SK-N-SH (cell line): ENCODE measurements around the gene SPOP. TPM values are rescaled to one million over a fixed set of nuclear protein-coding genes. Genes with fewer than 3 reads are reported as not detected.
"Not testable (repeated sequence)": the region's sequence is repeated elsewhere in the genome, so short reads cannot be mapped to it uniquely, and the experiment has no call there.

Experiments used
- CTCF ChIA-PET: fragments of 300-600, 350-600 bp; formaldehyde crosslinking; extraction: SDS; loops from one replicate; lab custom pipeline; 2021; lab: Yijun Ruan, JAX
- POLR2A ChIA-PET: fragments of 350-600 bp; sonication (Branson Sonifier 250); formaldehyde crosslinking; extraction: SDS; loops from one replicate; lab custom pipeline; 2020; ENCODE audit warnings: antibody characterized with exemption, inconsistent platforms; lab: Yijun Ruan, JAX
- DNase-seq: peaks from one replicate; pipeline ENCODE4 v3.0.0; 2012
- H2AFZ ChIP-seq: fragments of 200-600 bp; sonication (generic); 2 replicates; pipeline ENCODE4 v1.8.1; 2016; ENCODE audit warnings: antibody characterized with exemption, mild to moderate bottlenecking, low read depth
- H3F3A ChIP-seq: fragments of 200-600 bp; sonication (generic); replicated peaks from 2 replicates; pipeline ENCODE3; 2016; ENCODE audit warnings: antibody characterized with exemption, mild to moderate bottlenecking; ENCODE audit not compliant: insufficient read depth
- H3K27ac ChIP-seq, 2 experiments: fragments of 200-500 bp in 1 of 2; fragments of 200-600 bp in 1 of 2; sonication (Bioruptor generic) in 1 of 2; sonication (generic), shearing (Covaris generic) in 1 of 2; 2 replicates each; pipeline versions ENCODE4 v1.5.1 to v1.6.1; 2014 to 2016; ENCODE audit warnings: low read depth in 2 of 2, inconsistent platforms in 1 of 2, low read length in 1 of 2, mild to moderate bottlenecking in 1 of 2, mixed read lengths in 1 of 2
- H3K27me3 ChIP-seq: fragments of 200-600 bp; sonication (generic), shearing (Covaris generic); 2 replicates; pipeline ENCODE4 v1.6.1; 2016; ENCODE audit warnings: mixed run types; ENCODE audit not compliant: insufficient read depth
- H3K36me3 ChIP-seq, 2 experiments: fragments of 200-500 bp in 1 of 2; fragments of 200-600 bp in 1 of 2; sonication (Bioruptor generic) in 1 of 2; sonication (generic) in 1 of 2; replicated peaks in 1 of 2; 2 replicates each; pipeline versions ENCODE3 to v1.5.1; 2014 to 2016; ENCODE audit warnings: low read length in 1 of 2, mild to moderate bottlenecking in 1 of 2; ENCODE audit not compliant: insufficient read depth in 2 of 2, control insufficient read depth in 1 of 2
- H3K4me1 ChIP-seq, 2 experiments: fragments of 200-500 bp in 1 of 2; fragments of 200-600 bp in 1 of 2; sonication (Bioruptor generic) in 1 of 2; sonication (generic), shearing (Covaris generic) in 1 of 2; 2 replicates each; pipeline versions ENCODE4 v1.5.1 to v1.6.1; 2014 to 2016; ENCODE audit warnings: low read depth in 1 of 2, low read length in 1 of 2, mixed run types in 1 of 2; ENCODE audit not compliant: insufficient read depth in 2 of 2, control insufficient read depth in 1 of 2
- H3K4me2 ChIP-seq: fragments of 200-600 bp; sonication (generic), shearing (Covaris generic); 2 replicates; pipeline ENCODE4 v1.6.1; 2017; ENCODE audit warnings: mixed run types
- H3K4me3 ChIP-seq, 2 experiments: fragments of 200-500 bp in 1 of 2; fragments of 200-600 bp in 1 of 2; sonication (Bioruptor generic) in 1 of 2; sonication (generic), shearing (Covaris generic) in 1 of 2; 2 replicates each; pipeline versions ENCODE4 v1.5.1 to v1.8.1; 2014 to 2016; ENCODE audit warnings: low read depth in 2 of 2, inconsistent platforms in 1 of 2, low read length in 1 of 2, mild to moderate bottlenecking in 1 of 2, mixed read lengths in 1 of 2, moderate library complexity in 1 of 2
- H3K79me2 ChIP-seq: fragments of 200-600 bp; sonication (generic); 2 replicates; pipeline ENCODE4 v1.8.1; 2017; ENCODE audit warnings: mild to moderate bottlenecking; ENCODE audit not compliant: insufficient read depth
- H3K9ac ChIP-seq: fragments of 200-600 bp; sonication (generic); 2 replicates; pipeline ENCODE4 v1.6.1; 2017; ENCODE audit warnings: mixed run types
- H3K9me2 ChIP-seq: fragments of 200-600 bp; sonication (generic); 2 replicates; pipeline ENCODE4 v1.6.1; 2017; ENCODE audit warnings: mixed run types
- H3K9me3 ChIP-seq: fragments of 200-600 bp; sonication (generic); 2 replicates; pipeline ENCODE4 v1.6.1; 2017; ENCODE audit warnings: mixed run types, mild to moderate bottlenecking, moderate library complexity
- H4K20me1 ChIP-seq: fragments of 200-600 bp; sonication (generic); 2 replicates; pipeline ENCODE4 v1.6.1; 2017; ENCODE audit warnings: mild to moderate bottlenecking, mixed run types; ENCODE audit not compliant: insufficient read depth
- CHD2 ChIP-seq: fragments of 150-350 bp; IDR thresholded peaks from 2 replicates; pipeline ENCODE4 v1.6.1; 2018; ENCODE audit warnings: low read length; ENCODE audit not compliant: partially characterized antibody
- EP300 ChIP-seq, 2 experiments: IDR thresholded peaks; 2 replicates each; pipeline versions ENCODE4 v1.4.0 to v1.6.1; 2012; ENCODE audit warnings: borderline replicate concordance in 1 of 2, low read depth in 1 of 2, low read length in 1 of 2
- FOSL2 ChIP-seq: IDR thresholded peaks from 2 replicates; pipeline ENCODE4 v1.4.0; 2012; ENCODE audit warnings: low read depth, mild to moderate bottlenecking, moderate library complexity, borderline replicate concordance
- FOXM1 ChIP-seq: IDR thresholded peaks from 2 replicates; pipeline ENCODE4 v1.4.0; 2012; ENCODE audit warnings: low read depth, mild to moderate bottlenecking
- GATA2 ChIP-seq: sonication (generic); formaldehyde crosslinking; IDR thresholded peaks from 2 replicates; pipeline ENCODE4 v1.5.0; 2020; ENCODE audit warnings: mild to moderate bottlenecking, missing genetic modification reagents
- JUND ChIP-seq: IDR thresholded peaks from 2 replicates; pipeline ENCODE4 v1.4.0; 2012
- MEF2A ChIP-seq: IDR thresholded peaks from 2 replicates; pipeline ENCODE4 v1.4.0; 2012; ENCODE audit warnings: low read depth, borderline replicate concordance
- MXI1 ChIP-seq: IDR thresholded peaks from 2 replicates; pipeline ENCODE4 v1.6.1; 2012; ENCODE audit warnings: mild to moderate bottlenecking, low read depth, low read length, improper control_type of control experiment
- NFIC ChIP-seq: IDR thresholded peaks from 2 replicates; pipeline ENCODE4 v1.4.0; 2012; ENCODE audit warnings: borderline replicate concordance
- POLR2AphosphoS5 ChIP-seq: IDR thresholded peaks from 2 replicates; pipeline ENCODE4 v1.6.1; 2012; ENCODE audit warnings: low read depth, low read length
- SIN3A ChIP-seq: IDR thresholded peaks from 2 replicates; pipeline ENCODE4 v1.6.1; 2012; ENCODE audit warnings: low read depth, mild to moderate bottlenecking, low read length, moderate library complexity, borderline replicate concordance
- TAF1 ChIP-seq: IDR thresholded peaks from 2 replicates; pipeline ENCODE4 v1.6.1; 2012; ENCODE audit warnings: low read depth, mild to moderate bottlenecking, low read length, moderate library complexity, borderline replicate concordance
- WGBS: methylation state at CpG from one replicate; pipeline ENCODE4 v1.1.6; 2017; ENCODE audit warnings: low lambda C conversion rate; 5-methylcytosine and 5-hydroxymethylcytosine counted together
- polyA plus RNA-seq, 3 experiments: library from polyadenylated mRNA; depleted of rRNA; stranded (reverse); fragments of >200 nt; gene quantifications; 2 replicates each; pipeline ENCODE4 v1.2.3, GENCODE V29; 2012
- TF ChIP-seq, protein P1 (sequence below): fragments of 150-350 bp; IDR thresholded peaks from 2 replicates; pipeline ENCODE4 v1.6.1; 2016; ENCODE audit warnings: mild to moderate bottlenecking, low read depth, low read length
- TF ChIP-seq, protein P2 (sequence below): IDR thresholded peaks from 2 replicates; pipeline ENCODE4 v1.4.0; 2012; ENCODE audit warnings: low read depth, borderline replicate concordance

SPOP gene
- polyA plus RNA-seq, 1 of the 3 experiments (the other 2 are of a cell fraction) = 54.0 TPM

DNA sequence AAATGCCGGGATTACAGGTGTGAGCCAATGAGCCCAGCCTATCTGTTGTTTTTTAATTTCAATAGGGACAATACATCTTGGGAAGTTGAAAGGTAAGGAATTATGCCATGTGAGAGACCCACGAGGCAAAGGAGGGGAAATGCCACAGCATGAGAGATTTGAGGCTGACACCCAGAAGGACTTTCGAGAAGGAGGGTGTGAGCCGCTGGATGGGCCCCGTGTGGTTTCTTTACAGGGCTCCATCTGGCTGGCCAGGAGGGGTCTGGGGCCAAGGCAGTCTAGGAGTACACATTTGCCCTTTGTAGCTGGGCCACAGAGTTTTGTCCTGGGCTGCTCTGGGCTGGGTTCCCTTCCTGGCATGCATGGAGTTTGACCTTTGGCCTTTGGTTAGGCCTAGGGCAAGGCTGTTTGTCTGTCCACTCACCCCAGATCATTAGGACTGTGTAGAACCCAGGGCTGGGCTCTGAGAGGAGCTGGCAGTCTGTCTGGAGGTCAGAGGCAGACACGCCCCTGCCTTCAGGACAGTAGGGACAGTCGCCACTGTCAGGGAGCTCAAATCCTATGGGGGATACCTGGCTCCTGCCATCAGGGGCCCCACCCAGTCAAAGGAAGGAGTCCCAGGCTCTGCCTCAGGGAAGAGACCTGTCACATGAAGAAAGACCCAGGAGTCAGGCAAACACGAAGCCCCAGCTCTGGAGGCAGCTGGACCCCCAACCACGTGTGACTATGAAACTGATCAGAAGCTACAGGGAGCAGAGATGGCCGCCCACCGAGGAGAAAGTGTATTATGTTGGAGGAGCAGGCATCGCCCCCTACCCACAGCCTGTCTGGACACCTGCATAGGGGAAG lies 126.5 kb downstream of the SPOP start:
- POLR2A ChIA-PET = no interaction called here
- Histone ChIP-seq H2AFZ (no peak overlapping the region), H3K9me2 (no peaks in the 10 kb centered on the region), H3K36me3 (no peaks in the 10 kb centered on the region), H3K27ac (no peak overlapping the region), H3K4me1 (peaks cover 0 to 36% of the 10 kb centered on the region in 2 experiments; a peak in 1 of 4 replicates), H3F3A (no peaks in the 10 kb centered on the region), H3K4me3 (no peak overlapping the region), H3K4me2 (no peak overlapping the region), H4K20me1 (no peaks in the 10 kb centered on the region), H3K9ac (no peak overlapping the region), H3K9me3 (no peaks in the 10 kb centered on the region), H3K79me2 (no peaks in the 10 kb centered on the region), H3K27me3 (no peaks in the 10 kb centered on the region)
- peak; percentile 23 for DNase-seq
- TF ChIP-seq CHD2 = no peak
- TF ChIP-seq GATA2 (CRISPR knock-in tag) = no peak
- TF ChIP-seq, protein P1, sequence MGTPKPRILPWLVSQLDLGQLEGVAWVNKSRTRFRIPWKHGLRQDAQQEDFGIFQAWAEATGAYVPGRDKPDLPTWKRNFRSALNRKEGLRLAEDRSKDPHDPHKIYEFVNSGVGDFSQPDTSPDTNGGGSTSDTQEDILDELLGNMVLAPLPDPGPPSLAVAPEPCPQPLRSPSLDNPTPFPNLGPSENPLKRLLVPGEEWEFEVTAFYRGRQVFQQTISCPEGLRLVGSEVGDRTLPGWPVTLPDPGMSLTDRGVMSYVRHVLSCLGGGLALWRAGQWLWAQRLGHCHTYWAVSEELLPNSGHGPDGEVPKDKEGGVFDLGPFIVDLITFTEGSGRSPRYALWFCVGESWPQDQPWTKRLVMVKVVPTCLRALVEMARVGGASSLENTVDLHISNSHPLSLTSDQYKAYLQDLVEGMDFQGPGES = no peak
- CTCF ChIA-PET = interaction anchor here (1.1 to 48.9 kb wide), 8 partner anchors 16 to 146 kb away, joined by 3 to 2107 read pairs (median 100); partner anchors contain the start of genes NGFR, PHB1, SLC35B1 and SPOP
- 91% methylated on average over 12 of the region's 12 CpGs for WGBS

DNA sequence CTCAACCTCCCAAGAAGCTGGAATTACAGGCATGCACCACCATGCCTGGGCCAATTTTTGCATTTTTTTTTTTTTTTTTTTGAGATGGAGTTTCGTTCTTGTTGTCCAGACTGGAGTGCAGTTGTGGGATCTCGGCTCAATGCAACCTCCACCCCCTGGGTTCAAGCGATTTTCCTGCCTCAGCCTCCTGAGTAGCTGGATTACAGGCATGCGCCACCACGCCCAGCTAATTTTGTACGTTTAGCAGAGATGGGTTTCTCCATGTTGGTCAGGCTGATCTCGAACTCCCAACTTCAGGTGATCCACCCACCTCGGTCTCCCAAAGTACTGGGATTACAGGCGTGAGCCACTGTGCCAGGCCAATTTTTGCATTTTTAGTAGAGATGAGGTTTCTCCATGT lies 127.1 kb downstream of the SPOP start:
- H3K9me3 ChIP-seq, H3K4me2 ChIP-seq, H4K20me1 ChIP-seq, H3K4me3 ChIP-seq, H3K79me2 ChIP-seq, H3F3A ChIP-seq, POLR2A ChIA-PET, H3K27ac ChIP-seq, H3K27me3 ChIP-seq, H3K9ac ChIP-seq, DNase-seq, H3K9me2 ChIP-seq, H2AFZ ChIP-seq, H3K36me3 ChIP-seq: not testable (repeated sequence)
- H3K4me1 ChIP-seq = peaks cover 0 to 35% of the 10 kb centered on the region in 2 experiments; a peak in 1 of 4 replicates
- WGBS = 89% methylated on average over 9 of the region's 9 CpGs
- CTCF ChIA-PET = interaction anchor here (1.1 to 48.9 kb wide), 6 partner anchors 17 to 145 kb away, joined by 3 to 2107 read pairs (median 322); partner anchors contain the start of genes NGFR, PHB1, SLC35B1 and SPOP

DNA sequence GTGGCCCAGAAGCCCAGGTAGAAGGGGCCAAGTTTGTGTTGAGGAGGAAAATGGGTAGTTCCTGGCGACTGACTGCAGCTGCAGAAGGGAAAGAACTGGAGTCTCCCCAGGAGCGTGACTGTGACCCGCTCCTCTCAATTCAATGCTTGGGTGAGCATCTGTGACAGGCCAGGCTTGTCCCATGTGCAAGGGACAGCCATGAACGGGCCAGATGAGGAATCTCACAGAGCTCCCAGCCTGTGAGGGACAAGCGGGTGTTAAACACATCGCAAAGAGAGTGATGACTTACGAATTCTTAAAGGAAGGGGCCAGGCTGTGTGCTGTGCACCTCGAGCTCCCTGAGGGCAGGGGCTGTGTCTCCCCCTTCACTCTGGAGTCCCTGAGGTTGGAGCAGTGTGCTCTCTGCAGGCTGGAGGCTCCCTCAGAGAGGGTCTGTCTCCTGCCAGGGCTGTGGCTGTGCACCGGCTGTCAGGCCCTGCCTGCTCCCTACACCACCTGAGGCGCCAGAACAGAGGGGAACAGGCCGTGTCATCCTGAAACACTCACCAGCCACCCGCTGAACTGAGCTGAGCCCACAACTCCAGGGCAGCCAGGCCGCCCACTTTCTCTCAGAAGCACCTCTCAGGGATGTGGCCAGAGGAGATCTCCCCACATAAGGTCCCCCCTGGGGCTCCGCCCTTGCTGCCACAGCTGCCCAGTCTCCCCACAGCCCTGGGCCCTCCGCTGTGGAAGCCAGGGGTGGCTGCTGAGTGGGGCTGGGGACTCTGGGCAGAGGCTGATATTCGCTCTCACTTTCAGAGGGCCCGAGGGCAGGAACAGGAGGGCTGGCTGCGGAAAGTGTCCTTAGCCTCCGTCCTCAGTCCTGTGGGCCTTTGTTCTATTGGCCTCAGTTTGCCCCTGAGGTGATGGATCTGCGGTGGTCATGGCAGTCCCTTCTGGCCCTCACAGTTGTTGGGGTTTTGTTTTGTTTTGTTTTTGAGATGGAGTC lies 127.9 kb downstream of the SPOP start:
- Histone ChIP-seq H3K4me2 (no peak overlapping the region), H3K9me3 (no peaks in the 10 kb centered on the region), H3K4me1 (peaks cover 0 to 43% of the 10 kb centered on the region in 2 experiments; a peak in 1 of 4 replicates), H3K36me3 (no peaks in the 10 kb centered on the region), H2AFZ (no peak overlapping the region), H3K79me2 (no peaks in the 10 kb centered on the region), H3K27ac (no peak overlapping the region), H4K20me1 (no peaks in the 10 kb centered on the region), H3K9me2 (no peaks in the 10 kb centered on the region), H3K27me3 (no peaks in the 10 kb centered on the region), H3K4me3 (no peak overlapping the region), H3K9ac (no peak overlapping the region), H3F3A (no peaks in the 10 kb centered on the region)
- POLR2A ChIA-PET = no interaction called here
- WGBS = 89% methylated on average over 14 of the region's 20 CpGs
- peak; percentile 49 for DNase-seq
- CTCF ChIA-PET = interaction anchor here (0.9 to 17.1 kb wide), 9 partner anchors 18 to 145 kb away, joined by 3 to 499 read pairs (median 4); partner anchors contain the start of genes NGFR and PHB1
- no peak for TF ChIP-seq NFIC
- no peak for TF ChIP-seq EP300 (IDR thresholded peaks at IDR 0.05; ENCODE audit: borderline replicate concordance in 1 of 2, low read depth in 1 of 2, low read length in 1 of 2)
- no peak for TF ChIP-seq FOSL2
- TF ChIP-seq MXI1 = no peak
- no peak for TF ChIP-seq MEF2A
- TF ChIP-seq FOXM1 = no peak
- TF ChIP-seq, protein P2, sequence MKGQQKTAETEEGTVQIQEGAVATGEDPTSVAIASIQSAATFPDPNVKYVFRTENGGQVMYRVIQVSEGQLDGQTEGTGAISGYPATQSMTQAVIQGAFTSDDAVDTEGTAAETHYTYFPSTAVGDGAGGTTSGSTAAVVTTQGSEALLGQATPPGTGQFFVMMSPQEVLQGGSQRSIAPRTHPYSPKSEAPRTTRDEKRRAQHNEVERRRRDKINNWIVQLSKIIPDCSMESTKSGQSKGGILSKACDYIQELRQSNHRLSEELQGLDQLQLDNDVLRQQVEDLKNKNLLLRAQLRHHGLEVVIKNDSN = no peak
- TF ChIP-seq POLR2AphosphoS5 = no peak
- TF ChIP-seq, protein P1 = no peak
- TF ChIP-seq JUND = no peak
- no peak for TF ChIP-seq TAF1
- TF ChIP-seq GATA2 (CRISPR knock-in tag) = no peak
- TF ChIP-seq SIN3A = no peak
